BE2C (cell line): ENCODE measurements around the gene IFT52.
"Not testable (repeated sequence)": the region's sequence is repeated elsewhere in the genome, so short reads cannot be mapped to it uniquely, and the experiment has no call there.

Experiments used
- DNase-seq: peaks from one replicate; pipeline ENCODE4 v3.0.0-alpha.2; 2020
- H3K27me3 ChIP-seq: fragments of 250-450 bp; sonication (Bioruptor Pico); 2 replicates; pipeline ENCODE4 v1.5.1; 2020; ENCODE audit warnings: mild to moderate bottlenecking
- H3K36me3 ChIP-seq: fragments of 250-450 bp; sonication (Bioruptor Pico); 2 replicates; pipeline ENCODE4 v1.5.1; 2020; ENCODE audit warnings: mild to moderate bottlenecking
- H3K4me1 ChIP-seq: fragments of 250-450 bp; sonication (Bioruptor Pico); 2 replicates; pipeline ENCODE4 v1.5.1; 2020
- H3K4me3 ChIP-seq: 2 replicates; pipeline ENCODE4 v1.5.1; 2011; ENCODE audit warnings: low read depth, low read length
- H3K9me3 ChIP-seq: fragments of 250-450 bp; sonication (Bioruptor Pico); 2 replicates; pipeline ENCODE4 v1.5.1; 2020
- TF ChIP-seq, protein P1 (sequence below): IDR thresholded peaks from 2 replicates; pipeline ENCODE4 v1.5.1; 2012; ENCODE audit warnings: mild to moderate bottlenecking, low read depth, low read length

IFT52 gene

DNA sequence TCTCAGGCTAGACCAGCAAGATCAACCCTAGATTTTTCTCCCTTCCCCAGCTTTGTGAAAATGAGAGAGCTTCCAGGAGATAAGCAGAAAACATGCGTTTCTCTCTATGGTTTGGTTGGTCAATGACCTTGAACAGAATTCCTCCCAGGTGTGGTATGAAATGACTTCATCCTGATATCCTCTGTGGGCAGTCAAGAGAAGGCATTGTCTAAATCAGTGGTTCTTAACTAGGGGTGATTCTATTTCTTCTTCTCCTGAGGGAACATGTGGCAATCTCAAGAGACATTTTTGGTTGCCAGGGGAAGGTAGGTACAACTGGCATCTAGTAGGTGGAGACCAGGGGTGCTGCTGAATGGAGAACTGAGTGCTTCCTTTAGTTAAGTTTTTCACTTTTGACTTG is 12.4 kb downstream of the IFT52 start:
- DNase-seq = no peak
- TF ChIP-seq, protein P1, sequence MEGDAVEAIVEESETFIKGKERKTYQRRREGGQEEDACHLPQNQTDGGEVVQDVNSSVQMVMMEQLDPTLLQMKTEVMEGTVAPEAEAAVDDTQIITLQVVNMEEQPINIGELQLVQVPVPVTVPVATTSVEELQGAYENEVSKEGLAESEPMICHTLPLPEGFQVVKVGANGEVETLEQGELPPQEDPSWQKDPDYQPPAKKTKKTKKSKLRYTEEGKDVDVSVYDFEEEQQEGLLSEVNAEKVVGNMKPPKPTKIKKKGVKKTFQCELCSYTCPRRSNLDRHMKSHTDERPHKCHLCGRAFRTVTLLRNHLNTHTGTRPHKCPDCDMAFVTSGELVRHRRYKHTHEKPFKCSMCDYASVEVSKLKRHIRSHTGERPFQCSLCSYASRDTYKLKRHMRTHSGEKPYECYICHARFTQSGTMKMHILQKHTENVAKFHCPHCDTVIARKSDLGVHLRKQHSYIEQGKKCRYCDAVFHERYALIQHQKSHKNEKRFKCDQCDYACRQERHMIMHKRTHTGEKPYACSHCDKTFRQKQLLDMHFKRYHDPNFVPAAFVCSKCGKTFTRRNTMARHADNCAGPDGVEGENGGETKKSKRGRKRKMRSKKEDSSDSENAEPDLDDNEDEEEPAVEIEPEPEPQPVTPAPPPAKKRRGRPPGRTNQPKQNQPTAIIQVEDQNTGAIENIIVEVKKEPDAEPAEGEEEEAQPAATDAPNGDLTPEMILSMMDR = no peak
- Histone ChIP-seq H3K4me1 (no peaks in the 10 kb centered on the region), H3K4me3 (no peak overlapping the region), H3K27me3 (no peaks in the 10 kb centered on the region), H3K36me3 (peaks cover 19% of the 10 kb centered on the region), H3K9me3 (no peaks in the 10 kb centered on the region)

DNA sequence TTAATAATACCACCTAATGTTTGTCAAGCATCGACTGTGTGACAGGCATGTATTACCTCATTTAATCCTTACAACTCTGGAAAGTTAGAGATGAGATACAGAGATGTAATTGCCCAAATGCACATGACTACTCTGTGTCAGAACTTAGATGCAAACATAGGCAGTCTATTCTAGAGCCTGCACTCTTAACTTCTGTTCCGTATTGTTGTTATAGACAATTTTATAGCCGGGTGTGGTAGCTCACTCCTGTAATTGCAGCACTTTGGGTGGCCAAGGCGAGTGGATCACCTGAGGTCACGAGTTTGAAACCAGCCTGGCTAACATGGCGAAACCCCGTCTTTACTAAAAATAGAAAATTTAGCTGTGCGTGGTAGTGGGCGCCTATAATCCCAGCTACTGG is 15.0 kb downstream of the IFT52 start:
- Histone ChIP-seq H3K4me3 (no peak overlapping the region), H3K4me1 (no peaks in the 10 kb centered on the region), H3K27me3 (no peaks in the 10 kb centered on the region), H3K36me3 (peaks cover 14% of the 10 kb centered on the region), H3K9me3 (no peaks in the 10 kb centered on the region)
- TF ChIP-seq, protein P1 = no peak
- no peak for DNase-seq

DNA sequence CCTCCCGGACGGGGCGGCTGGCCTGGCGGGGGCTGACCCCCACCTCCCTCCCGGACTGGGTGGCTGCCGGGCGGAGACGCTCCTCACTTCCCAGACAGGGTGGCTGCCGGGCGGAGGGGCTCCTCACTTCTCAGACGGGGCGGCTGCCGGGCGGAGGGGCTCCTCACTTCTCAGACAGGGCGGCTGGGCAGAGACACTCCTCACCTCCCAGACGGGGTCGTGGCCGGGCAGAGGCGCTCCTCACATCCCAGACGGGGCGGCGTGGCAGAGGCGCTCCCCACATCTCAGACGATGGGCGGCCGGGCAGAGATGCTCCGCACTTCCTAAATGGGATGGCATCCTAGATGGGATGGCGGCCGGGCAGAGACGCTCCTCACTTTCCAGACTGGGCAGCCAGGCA is 16.5 kb downstream of the IFT52 start:
- H3K9me3 ChIP-seq, H3K4me1 ChIP-seq, H3K4me3 ChIP-seq, H3K27me3 ChIP-seq, DNase-seq: not testable (repeated sequence)
- peaks cover 14% of the 10 kb centered on the region for H3K36me3 ChIP-seq

DNA sequence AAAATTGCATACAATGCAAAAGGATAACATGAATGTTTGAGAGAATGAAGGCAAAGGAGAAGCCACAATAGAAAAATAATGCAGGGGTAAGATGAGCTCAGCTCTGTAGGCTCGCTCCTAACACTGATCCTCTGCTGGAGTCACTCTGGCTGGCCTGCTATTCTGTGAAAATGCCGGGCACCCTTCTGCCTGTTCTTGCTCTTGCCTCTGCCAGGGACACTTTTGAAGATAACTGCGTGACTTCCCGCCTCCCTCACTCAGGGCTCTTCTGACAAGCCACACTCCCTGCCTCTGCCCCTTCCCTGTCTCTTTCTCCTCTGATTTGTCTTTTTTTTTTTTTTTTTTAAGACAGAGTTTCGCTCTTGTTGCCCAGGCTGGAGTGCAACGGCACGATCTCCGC is 40.9 kb downstream of the IFT52 start:
- no peaks in the 10 kb centered on the region for H3K4me1 ChIP-seq
- TF ChIP-seq, protein P1 = no peak
- H3K27me3 ChIP-seq = no peaks in the 10 kb centered on the region
- no peaks in the 10 kb centered on the region for H3K9me3 ChIP-seq
- peaks cover 9% of the 10 kb centered on the region for H3K36me3 ChIP-seq
- no peak for DNase-seq
- H3K4me3 ChIP-seq = no peak overlapping the region

DNA sequence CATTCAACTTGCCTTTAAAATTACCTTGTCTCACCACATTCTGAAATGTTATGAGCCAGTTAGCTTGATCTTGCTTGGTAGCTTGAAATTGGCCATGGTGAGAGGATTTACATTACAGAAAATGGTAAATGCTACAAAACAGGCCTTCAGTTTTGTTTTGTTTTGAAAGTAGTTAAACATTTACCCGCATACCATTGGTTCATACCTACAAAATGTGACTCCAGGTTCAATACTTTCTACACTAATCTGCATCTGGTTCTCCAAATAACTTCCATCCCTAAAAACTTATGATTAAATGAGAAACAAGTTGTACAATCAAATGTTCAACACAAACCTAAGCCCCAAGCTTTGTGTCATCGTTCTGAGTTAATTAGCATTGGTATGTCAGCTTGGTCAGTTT is 45.7 kb downstream of the IFT52 start:
- H3K27me3 ChIP-seq = no peaks in the 10 kb centered on the region
- H3K36me3 ChIP-seq = peaks cover 9% of the 10 kb centered on the region
- TF ChIP-seq, protein P1 = no peak
- no peak overlapping the region for H3K4me3 ChIP-seq
- no peaks in the 10 kb centered on the region for H3K9me3 ChIP-seq
- no peak for DNase-seq
- no peaks in the 10 kb centered on the region for H3K4me1 ChIP-seq

DNA sequence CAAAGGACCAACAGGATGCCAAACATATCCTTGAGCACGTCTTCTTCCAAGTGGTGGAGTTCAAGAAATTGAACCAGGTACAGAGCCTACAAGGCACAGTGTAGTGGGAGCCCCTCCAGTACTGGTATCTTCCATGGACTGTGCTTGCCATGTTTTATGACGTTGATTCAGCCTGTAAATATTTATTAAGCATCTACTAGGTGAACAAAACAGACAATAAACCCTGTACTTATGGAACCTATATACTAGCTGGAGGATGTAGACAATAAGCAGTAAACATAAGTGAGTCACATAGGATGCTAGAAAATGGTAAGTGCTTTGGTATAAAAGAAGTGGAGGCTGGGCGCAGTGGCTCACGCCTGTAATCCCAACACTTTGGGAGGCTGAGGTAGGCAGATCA is 51.8 kb downstream of the IFT52 start:
- H3K36me3 ChIP-seq = peaks cover 6% of the 10 kb centered on the region
- no peaks in the 10 kb centered on the region for H3K27me3 ChIP-seq
- H3K4me1 ChIP-seq = no peaks in the 10 kb centered on the region
- no peak overlapping the region for H3K4me3 ChIP-seq
- no peak for DNase-seq
- H3K9me3 ChIP-seq = no peaks in the 10 kb centered on the region
- TF ChIP-seq, protein P1 = no peak

DNA sequence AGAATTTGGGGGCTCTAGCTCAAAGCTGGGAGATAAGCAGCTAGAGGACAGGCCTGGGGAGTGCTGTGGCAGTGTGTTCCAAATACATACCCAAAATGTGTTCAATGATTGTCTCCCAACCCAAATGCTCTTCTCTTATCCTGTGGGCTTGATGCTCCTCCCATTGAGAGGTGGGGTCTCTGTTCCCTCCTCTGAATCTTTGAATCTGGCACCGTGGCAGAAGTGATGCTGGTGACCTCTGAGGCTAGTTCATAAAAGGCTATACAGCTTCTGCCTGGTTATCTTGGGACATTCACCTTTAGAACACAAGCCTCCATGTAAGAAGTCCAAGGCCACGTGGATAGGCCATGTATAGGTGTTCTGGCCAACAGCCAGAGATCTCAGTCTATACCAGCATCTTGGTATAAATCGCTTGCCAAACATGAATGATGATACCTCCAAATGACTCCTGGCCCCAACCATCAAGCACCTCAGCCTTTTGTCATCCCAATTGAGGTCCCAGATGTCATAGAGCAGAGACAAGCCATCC is 60.3 kb downstream of the IFT52 start:
- Histone ChIP-seq H3K36me3 (no peaks in the 10 kb centered on the region; the same call in 1 of the 2 replicates), H3K9me3 (no peaks in the 10 kb centered on the region), H3K4me1 (no peaks in the 10 kb centered on the region), H3K27me3 (no peaks in the 10 kb centered on the region), H3K4me3 (no peak overlapping the region)
- TF ChIP-seq, protein P1 = no peak
- DNase-seq = no peak

DNA sequence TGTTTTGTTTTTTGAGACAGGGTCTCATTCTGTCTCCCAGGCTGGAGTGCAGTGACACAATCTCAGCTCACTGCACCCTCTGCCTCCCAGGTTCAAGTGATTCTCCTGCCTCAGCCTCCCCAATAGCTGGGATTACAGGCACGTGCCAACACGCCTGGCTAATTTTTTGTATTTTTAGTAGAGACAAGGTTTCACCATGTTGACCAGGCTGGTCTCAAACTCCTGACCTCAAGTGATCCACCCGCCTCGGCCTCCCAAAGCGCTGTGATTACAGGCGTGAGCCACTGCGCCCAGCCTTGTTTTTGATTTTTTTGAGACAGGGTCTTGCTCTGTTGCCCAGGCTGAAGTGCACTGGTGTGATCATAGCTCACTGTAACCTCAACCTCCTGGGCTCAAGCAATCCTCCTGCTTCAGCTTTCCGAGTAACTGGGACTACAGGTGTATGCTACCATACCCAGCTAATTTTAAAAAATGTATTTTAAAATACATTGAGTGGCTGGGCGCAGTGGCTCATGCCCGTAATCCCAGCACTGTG is 61.0 kb downstream of the IFT52 start:
- H3K4me3 ChIP-seq, H3K4me1 ChIP-seq, DNase-seq, H3K9me3 ChIP-seq, H3K36me3 ChIP-seq, H3K27me3 ChIP-seq: not testable (repeated sequence)
